ENCODE measurements around the gene PDZD7.

The PDZD7 gene

GRCh38 chr10:101031128-101031795 lies at the start of gene PDZD7, which contains the start of gene SFXN3:
TSS of gene PDZD7 (minus strand) at chr10:101031129. CDS start at chr10:101030219, 910 bp downstream.
TSS of gene SFXN3 (plus strand) at chr10:101031234. CDS start at chr10:101034695, 3,461 bp downstream.
- no peak for TF ChIP-seq CTCF (IDR thresholded peaks at IDR 0.05; ENCODE audit: control insufficient read depth, extremely low read depth, insufficient read depth)
- H3K4me3 ChIP-seq (ENCODE audit: low read depth, low read length) = peak within 1 kb of the TSS; percentile 67
- DNase-seq (ENCODE audit: low read depth) = peak; percentile 62

GRCh38 chr10:101079874-101080273 lies 48.9 kb upstream of the PDZD7 start:
- DNase-seq (ENCODE audit: low read depth) = no peak
- H3K4me3 ChIP-seq (ENCODE audit: low read depth, low read length) = no peak overlapping the region
- no peak for TF ChIP-seq CTCF (IDR thresholded peaks at IDR 0.05; ENCODE audit: control insufficient read depth, extremely low read depth, insufficient read depth)

DNA sequence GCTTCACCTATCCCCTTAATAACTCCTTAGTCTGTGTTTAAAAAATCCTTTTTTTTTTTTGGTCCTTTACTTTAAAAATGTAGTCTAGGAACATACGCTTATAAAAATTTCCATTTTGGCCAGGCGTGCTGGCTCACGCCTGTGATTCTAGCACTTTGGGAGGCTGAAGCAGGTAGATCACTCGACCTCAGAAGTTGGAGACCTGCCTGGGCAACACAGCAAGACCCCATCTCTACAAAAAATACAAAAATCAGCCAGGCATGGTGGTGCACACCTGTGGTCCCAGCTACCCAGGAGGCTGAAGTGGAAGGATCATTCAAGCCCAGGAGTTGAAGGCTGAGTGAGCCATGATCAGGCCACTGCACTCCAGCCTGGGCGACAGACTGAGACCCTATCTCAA lies 45.7 kb upstream of the PDZD7 start:
- no peak for DNase-seq (ENCODE audit: low read depth)
- TF ChIP-seq CTCF (IDR thresholded peaks at IDR 0.05; ENCODE audit: control insufficient read depth, extremely low read depth, insufficient read depth) = no peak
- H3K4me3 ChIP-seq (ENCODE audit: low read depth, low read length) = no peak overlapping the region

- no peak overlapping the region for H3K4me3 ChIP-seq (ENCODE audit: low read depth, low read length)
- no peak for DNase-seq (ENCODE audit: low read depth)
- TF ChIP-seq CTCF (IDR thresholded peaks at IDR 0.05; ENCODE audit: control insufficient read depth, extremely low read depth, insufficient read depth) = no peak
These were observed 44.8 kb upstream of the PDZD7 start for GRCh38 chr10:101075775-101076174.

DNA sequence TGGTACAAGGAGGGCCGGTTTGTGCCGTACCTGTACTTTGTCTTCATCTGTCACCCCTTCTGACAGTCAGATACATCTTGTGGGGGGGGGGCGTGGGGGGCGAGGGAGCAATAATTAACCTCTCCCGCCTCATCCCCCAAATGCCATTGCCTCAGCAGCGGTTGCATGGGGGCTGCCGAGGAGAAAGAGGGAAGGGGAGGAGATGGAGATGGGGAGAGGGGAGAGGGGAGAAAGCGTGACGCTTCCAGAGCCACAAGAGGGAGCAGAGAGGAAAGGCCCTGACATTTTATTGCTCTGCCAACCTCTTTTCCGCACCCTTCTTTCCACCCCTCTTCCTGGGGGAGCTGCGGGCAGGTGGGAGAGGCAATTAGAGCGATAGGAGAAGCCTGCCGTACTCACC lies 42.7 kb upstream of the PDZD7 start:
- no peak for DNase-seq (ENCODE audit: low read depth)
- TF ChIP-seq CTCF (IDR thresholded peaks at IDR 0.05; ENCODE audit: control insufficient read depth, extremely low read depth, insufficient read depth) = no peak
- no peak overlapping the region for H3K4me3 ChIP-seq (ENCODE audit: low read depth, low read length)

DNA sequence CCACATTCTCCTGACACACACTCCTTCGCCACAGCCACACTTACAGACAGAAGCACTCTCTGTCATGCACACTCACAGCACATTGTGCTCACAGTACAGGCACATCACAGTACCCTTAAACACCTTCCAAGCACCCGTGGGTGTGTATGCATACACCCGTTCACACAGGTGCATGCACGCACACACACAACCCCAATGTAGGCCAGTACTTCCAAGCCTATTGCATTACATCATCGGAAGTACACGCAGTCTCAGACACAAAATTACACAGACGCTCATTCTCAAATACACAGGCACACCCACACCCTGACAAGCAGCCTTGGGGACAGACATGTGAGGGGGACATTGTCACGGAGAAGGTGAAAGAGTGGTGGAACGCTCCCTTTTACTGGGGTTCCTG lies 42.0 kb upstream of the PDZD7 start:
- no peak for TF ChIP-seq CTCF (IDR thresholded peaks at IDR 0.05; ENCODE audit: control insufficient read depth, extremely low read depth, insufficient read depth)
- H3K4me3 ChIP-seq (ENCODE audit: low read depth, low read length) = no peak overlapping the region

GRCh38 chr10:101071885-101072433 lies 41.0 kb upstream of the PDZD7 start:
- DNase-seq (ENCODE audit: low read depth) = no peak
- no peak overlapping the region for H3K4me3 ChIP-seq (ENCODE audit: low read depth, low read length)
- no peak for TF ChIP-seq CTCF (IDR thresholded peaks at IDR 0.05; ENCODE audit: control insufficient read depth, extremely low read depth, insufficient read depth)

More for the DNA sequence above, 42.0 kb upstream of the PDZD7 start:
- no peak for DNase-seq (ENCODE audit: low read depth)
